ENCODE results near the gene UNC5A.

Gene UNC5A

DNA sequence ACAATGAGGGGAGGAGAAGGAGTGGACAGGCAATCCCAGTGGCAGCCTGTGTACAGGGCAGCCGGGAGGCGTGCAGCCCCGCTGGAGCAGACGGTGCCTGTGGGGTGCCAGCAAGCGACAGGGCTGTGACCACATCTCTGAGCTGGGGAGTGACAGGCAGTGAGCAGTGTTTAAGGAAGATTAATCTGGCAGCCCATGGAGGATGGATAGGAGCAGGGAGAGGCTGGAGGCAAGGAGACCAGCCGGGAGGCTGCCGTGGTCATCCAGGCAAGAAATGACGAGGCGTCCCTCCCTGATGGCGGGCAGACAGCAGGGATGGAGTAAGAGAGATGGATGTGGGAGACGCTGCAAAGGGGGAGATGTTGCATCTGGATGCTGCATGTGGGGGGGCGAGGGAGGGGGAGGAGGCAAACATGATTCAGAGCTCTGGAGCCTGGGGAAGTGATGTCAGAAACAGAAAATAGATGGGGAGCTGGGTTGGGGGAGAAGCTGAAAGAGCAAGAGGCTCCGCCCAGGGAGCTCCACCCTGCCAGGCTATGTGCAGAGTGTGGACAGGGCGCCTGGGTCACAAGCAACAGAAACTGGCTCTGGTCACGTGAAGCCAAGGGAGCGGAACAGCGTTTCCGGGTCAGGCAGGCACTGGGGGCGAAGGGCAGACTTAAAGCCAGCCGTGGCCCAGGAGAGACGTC lies 12.6 kb downstream of the UNC5A start:
- Histone ChIP-seq H3K27me3 (replicated peaks in 2 of 5; ENCODE audit: control insufficient read depth in 4 of 5, insufficient read depth in 5 of 5, low read length in 4 of 5) (peaks cover 3 to 64% (median 16%) of the 10 kb centered on the region in 5 experiments), H3K4me3 (ENCODE audit: control insufficient read depth in 1 of 7, extremely low read depth in 1 of 7, insufficient read depth in 4 of 7, low read depth in 2 of 7, low read length in 6 of 7) (no peak overlapping the region), H3K4me1 (ENCODE audit: control extremely low read depth in 1 of 4, control insufficient read depth in 4 of 4, insufficient read depth in 4 of 4, low read length in 3 of 4) (peaks cover 0 to 8% (median 5%) of the 10 kb centered on the region in 4 experiments), H3K9me3 (ENCODE audit: control extremely low read depth in 1 of 5, control insufficient read depth in 4 of 5, insufficient read depth in 2 of 5, low read depth in 1 of 5, low read length in 4 of 5) (no peaks in the 10 kb centered on the region), H3K27ac (ENCODE audit: insufficient read depth in 1 of 2, low read depth in 1 of 2, low read length in 2 of 2, poor library complexity in 1 of 2, severe bottlenecking in 2 of 2) (no peak overlapping the region), H3K36me3 (ENCODE audit: control insufficient read depth in 4 of 4, insufficient read depth in 4 of 4, low read length in 3 of 4) (no peaks in the 10 kb centered on the region)
- POLR2A ChIA-PET: interaction anchor here (0.6 kb wide), 1 partner anchor 364 kb away, joined by 3 read pairs; no protein-coding TSS in a partner anchor
- CTCF ChIA-PET: interaction anchor here (1.0 to 1.2 kb wide), 2 partner anchors 9 to 11 kb away, joined by 4 read pairs; no protein-coding TSS in a partner anchor
- 94% methylated on average over 21 of the region's 21 CpGs for WGBS (ENCODE audit: insufficient coverage)
- DNase-seq: no peak

DNA sequence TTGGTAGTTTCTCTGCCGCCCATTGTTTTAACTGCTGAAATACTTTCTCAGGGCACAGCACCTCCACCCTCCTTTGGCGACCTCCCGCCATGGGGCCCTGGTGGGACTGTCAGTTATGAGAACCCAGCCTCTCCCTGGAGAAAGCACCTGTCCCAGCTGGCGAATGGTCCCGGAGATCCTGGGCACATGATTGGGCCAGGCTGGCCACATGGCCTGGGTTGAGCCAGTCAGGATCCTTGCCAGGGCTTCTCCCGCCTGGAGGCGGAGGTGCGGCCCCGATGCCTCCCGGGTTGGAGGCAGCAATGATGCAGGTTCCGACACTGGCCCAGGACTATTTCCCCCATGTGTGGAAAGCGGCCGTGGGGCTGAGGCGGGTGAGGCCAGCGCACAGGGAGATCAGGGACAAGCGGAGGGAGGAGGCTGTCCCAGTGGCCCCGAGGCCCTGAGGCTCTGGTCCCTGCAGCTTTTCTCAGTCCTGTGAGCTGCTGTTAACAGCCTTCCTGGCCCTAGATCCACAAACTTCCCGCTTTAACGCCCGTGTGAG lies 13.6 kb downstream of the UNC5A start:
- H3K36me3 ChIP-seq (ENCODE audit: control insufficient read depth in 4 of 4, insufficient read depth in 4 of 4, low read length in 3 of 4): no peaks in the 10 kb centered on the region
- ChIA-PET POLR2A (interaction anchor here (0.6 kb wide), 1 partner anchor 363 kb away, joined by 3 read pairs; no protein-coding TSS in a partner anchor), CTCF (no interaction called here)
- no peak overlapping the region for H3K4me3 ChIP-seq (ENCODE audit: control insufficient read depth in 1 of 7, extremely low read depth in 1 of 7, insufficient read depth in 4 of 7, low read depth in 2 of 7, low read length in 6 of 7)
- H3K27ac ChIP-seq (ENCODE audit: insufficient read depth in 1 of 2, low read depth in 1 of 2, low read length in 2 of 2, poor library complexity in 1 of 2, severe bottlenecking in 2 of 2): no peak overlapping the region
- no peaks in the 10 kb centered on the region for H3K9me3 ChIP-seq (ENCODE audit: control extremely low read depth in 1 of 5, control insufficient read depth in 4 of 5, insufficient read depth in 2 of 5, low read depth in 1 of 5, low read length in 4 of 5)
- 75% methylated on average over 20 of the region's 20 CpGs for WGBS (ENCODE audit: insufficient coverage)
- H3K27me3 ChIP-seq (replicated peaks in 2 of 5; ENCODE audit: control insufficient read depth in 4 of 5, insufficient read depth in 5 of 5, low read length in 4 of 5): peaks cover 3 to 54% (median 8%) of the 10 kb centered on the region in 5 experiments
- no peaks in the 10 kb centered on the region for H3K4me1 ChIP-seq (ENCODE audit: control extremely low read depth in 1 of 4, control insufficient read depth in 4 of 4, insufficient read depth in 4 of 4, low read length in 3 of 4)
- DNase-seq: no peak

GRCh38 chr5:176824604-176825003 lies 14.2 kb downstream of the UNC5A start:
- no CpG with 5 or more reads among the region's 5 CpGs for WGBS (ENCODE audit: insufficient coverage)
- POLR2A ChIA-PET: no interaction called here
- Histone ChIP-seq H3K4me1 (ENCODE audit: control extremely low read depth in 1 of 4, control insufficient read depth in 4 of 4, insufficient read depth in 4 of 4, low read length in 3 of 4) (no peaks in the 10 kb centered on the region), H3K36me3 (ENCODE audit: control insufficient read depth in 4 of 4, insufficient read depth in 4 of 4, low read length in 3 of 4) (no peaks in the 10 kb centered on the region), H3K27me3 (replicated peaks in 2 of 5; ENCODE audit: control insufficient read depth in 4 of 5, insufficient read depth in 5 of 5, low read length in 4 of 5) (peaks cover 0 to 47% (median 8%) of the 10 kb centered on the region in 5 experiments), H3K27ac (ENCODE audit: insufficient read depth in 1 of 2, low read depth in 1 of 2, low read length in 2 of 2, poor library complexity in 1 of 2, severe bottlenecking in 2 of 2) (no peak overlapping the region), H3K9me3 (ENCODE audit: control extremely low read depth in 1 of 5, control insufficient read depth in 4 of 5, insufficient read depth in 2 of 5, low read depth in 1 of 5, low read length in 4 of 5) (no peaks in the 10 kb centered on the region), H3K4me3 (ENCODE audit: control insufficient read depth in 1 of 7, extremely low read depth in 1 of 7, insufficient read depth in 4 of 7, low read depth in 2 of 7, low read length in 6 of 7) (no peak overlapping the region)
- CTCF ChIA-PET: no interaction called here
- no peak for DNase-seq

GRCh38 chr5:176825234-176825633 lies 14.9 kb downstream of the UNC5A start:
- H3K27me3 ChIP-seq (replicated peaks in 2 of 5; ENCODE audit: control insufficient read depth in 4 of 5, insufficient read depth in 5 of 5, low read length in 4 of 5): peaks cover 0 to 45% (median 8%) of the 10 kb centered on the region in 5 experiments
- no peaks in the 10 kb centered on the region for H3K36me3 ChIP-seq (ENCODE audit: control insufficient read depth in 4 of 4, insufficient read depth in 4 of 4, low read length in 3 of 4)
- H3K4me1 ChIP-seq (ENCODE audit: control extremely low read depth in 1 of 4, control insufficient read depth in 4 of 4, insufficient read depth in 4 of 4, low read length in 3 of 4): no peaks in the 10 kb centered on the region
- ChIA-PET CTCF (interaction anchor here (1.0 kb wide), 1 partner anchor 16 kb away, joined by 4 read pairs; no protein-coding TSS in a partner anchor), POLR2A (no interaction called here)
- WGBS (ENCODE audit: insufficient coverage): 88% methylated on average over 9 of the region's 9 CpGs
- H3K4me3 ChIP-seq (ENCODE audit: control insufficient read depth in 1 of 7, extremely low read depth in 1 of 7, insufficient read depth in 4 of 7, low read depth in 2 of 7, low read length in 6 of 7): no peak overlapping the region
- no peak overlapping the region for H3K27ac ChIP-seq (ENCODE audit: insufficient read depth in 1 of 2, low read depth in 1 of 2, low read length in 2 of 2, poor library complexity in 1 of 2, severe bottlenecking in 2 of 2)
- H3K9me3 ChIP-seq (ENCODE audit: control extremely low read depth in 1 of 5, control insufficient read depth in 4 of 5, insufficient read depth in 2 of 5, low read depth in 1 of 5, low read length in 4 of 5): no peaks in the 10 kb centered on the region
- no peak for DNase-seq

GRCh38 chr5:176825957-176826356 lies 15.6 kb downstream of the UNC5A start:
- no peak for DNase-seq
- POLR2A ChIA-PET: no interaction called here

DNA sequence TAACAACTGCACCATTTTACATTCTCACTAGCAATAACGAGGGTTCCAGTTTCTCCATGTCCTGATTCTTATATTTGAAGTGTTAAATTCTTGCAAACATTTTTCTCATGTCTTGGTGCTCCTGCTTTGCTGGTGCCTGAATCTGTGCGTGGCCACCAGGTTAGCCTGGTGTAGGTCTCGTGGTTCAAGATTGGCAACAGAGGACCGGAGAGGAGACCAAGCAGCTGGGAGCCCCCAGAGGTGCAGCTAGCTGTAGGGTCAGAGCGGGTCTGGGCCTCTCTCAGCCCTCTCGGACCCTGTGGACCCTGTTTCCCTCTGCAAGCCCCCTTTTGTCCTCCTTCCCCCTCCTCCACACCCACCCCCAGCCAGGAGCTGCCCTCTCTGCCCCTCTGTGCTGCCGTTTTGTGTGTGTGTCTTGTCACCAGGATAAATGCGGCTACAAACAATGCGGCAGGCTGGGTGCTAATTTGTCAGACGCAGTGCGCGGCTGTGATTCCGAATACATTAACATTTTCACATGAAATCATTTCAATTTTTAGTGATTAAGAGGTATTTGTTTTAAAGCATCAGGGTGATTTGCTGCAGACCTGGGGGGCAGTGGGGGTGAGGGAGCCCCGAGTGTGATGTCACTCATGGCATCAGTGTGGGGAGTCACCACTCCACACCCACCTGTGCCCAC lies 17.5 kb downstream of the UNC5A start:
- no peak for DNase-seq
- H3K9me3 ChIP-seq (ENCODE audit: control extremely low read depth in 1 of 5, control insufficient read depth in 4 of 5, insufficient read depth in 2 of 5, low read depth in 1 of 5, low read length in 4 of 5): no peaks in the 10 kb centered on the region
- peaks cover 0 to 18% (median 3%) of the 10 kb centered on the region in 5 experiments for H3K27me3 ChIP-seq (replicated peaks in 2 of 5; ENCODE audit: control insufficient read depth in 4 of 5, insufficient read depth in 5 of 5, low read length in 4 of 5)
- H3K4me3 ChIP-seq (ENCODE audit: control insufficient read depth in 1 of 7, extremely low read depth in 1 of 7, insufficient read depth in 4 of 7, low read depth in 2 of 7, low read length in 6 of 7): no peak overlapping the region
- H3K4me1 ChIP-seq (ENCODE audit: control extremely low read depth in 1 of 4, control insufficient read depth in 4 of 4, insufficient read depth in 4 of 4, low read length in 3 of 4): no peaks in the 10 kb centered on the region
- POLR2A ChIA-PET: no interaction called here
- CTCF ChIA-PET: no interaction called here
- 86% methylated on average over 2 of the region's 14 CpGs for WGBS (ENCODE audit: insufficient coverage)
- no peak overlapping the region for H3K27ac ChIP-seq (ENCODE audit: insufficient read depth in 1 of 2, low read depth in 1 of 2, low read length in 2 of 2, poor library complexity in 1 of 2, severe bottlenecking in 2 of 2)
- no peaks in the 10 kb centered on the region for H3K36me3 ChIP-seq (ENCODE audit: control insufficient read depth in 4 of 4, insufficient read depth in 4 of 4, low read length in 3 of 4)

More at GRCh38 chr5:176825957-176826356, 15.6 kb downstream of the UNC5A start:
- 84% methylated on average over 3 of the region's 4 CpGs for WGBS (ENCODE audit: insufficient coverage)
- H3K27ac ChIP-seq (ENCODE audit: insufficient read depth in 1 of 2, low read depth in 1 of 2, low read length in 2 of 2, poor library complexity in 1 of 2, severe bottlenecking in 2 of 2): no peak overlapping the region
- CTCF ChIA-PET: interaction anchor here (0.8 to 1.0 kb wide), 2 partner anchors 17 to 37 kb away, joined by 3 to 4 read pairs; no protein-coding TSS in a partner anchor
- peaks cover 0 to 37% (median 2%) of the 10 kb centered on the region in 5 experiments for H3K27me3 ChIP-seq (replicated peaks in 2 of 5; ENCODE audit: control insufficient read depth in 4 of 5, insufficient read depth in 5 of 5, low read length in 4 of 5)
- no peak overlapping the region for H3K4me3 ChIP-seq (ENCODE audit: control insufficient read depth in 1 of 7, extremely low read depth in 1 of 7, insufficient read depth in 4 of 7, low read depth in 2 of 7, low read length in 6 of 7)
- H3K9me3 ChIP-seq (ENCODE audit: control extremely low read depth in 1 of 5, control insufficient read depth in 4 of 5, insufficient read depth in 2 of 5, low read depth in 1 of 5, low read length in 4 of 5): no peaks in the 10 kb centered on the region
- no peaks in the 10 kb centered on the region for H3K36me3 ChIP-seq (ENCODE audit: control insufficient read depth in 4 of 4, insufficient read depth in 4 of 4, low read length in 3 of 4)
- H3K4me1 ChIP-seq (ENCODE audit: control extremely low read depth in 1 of 4, control insufficient read depth in 4 of 4, insufficient read depth in 4 of 4, low read length in 3 of 4): no peaks in the 10 kb centered on the region

- no peaks in the 10 kb centered on the region for H3K9me3 ChIP-seq (ENCODE audit: control extremely low read depth in 1 of 5, control insufficient read depth in 4 of 5, insufficient read depth in 2 of 5, low read depth in 1 of 5, low read length in 4 of 5)
- no peak for DNase-seq
- CTCF ChIA-PET: no interaction called here
- WGBS (ENCODE audit: insufficient coverage): 100% methylated on average over 1 of the region's 2 CpGs
- no peaks in the 10 kb centered on the region for H3K4me1 ChIP-seq (ENCODE audit: control extremely low read depth in 1 of 4, control insufficient read depth in 4 of 4, insufficient read depth in 4 of 4, low read length in 3 of 4)
- POLR2A ChIA-PET: no interaction called here
- H3K27me3 ChIP-seq (replicated peaks in 2 of 5; ENCODE audit: control insufficient read depth in 4 of 5, insufficient read depth in 5 of 5, low read length in 4 of 5): peaks cover 0 to 9% (median 3%) of the 10 kb centered on the region in 5 experiments
- no peaks in the 10 kb centered on the region for H3K36me3 ChIP-seq (ENCODE audit: control insufficient read depth in 4 of 4, insufficient read depth in 4 of 4, low read length in 3 of 4)
- no peak overlapping the region for H3K27ac ChIP-seq (ENCODE audit: insufficient read depth in 1 of 2, low read depth in 1 of 2, low read length in 2 of 2, poor library complexity in 1 of 2, severe bottlenecking in 2 of 2)
- no peak overlapping the region for H3K4me3 ChIP-seq (ENCODE audit: control insufficient read depth in 1 of 7, extremely low read depth in 1 of 7, insufficient read depth in 4 of 7, low read depth in 2 of 7, low read length in 6 of 7)
Observed at GRCh38 chr5:176829320-176829719, 19.0 kb downstream of the UNC5A start.
